ENCODE data around the gene ACOXL.

ACOXL gene

DNA sequence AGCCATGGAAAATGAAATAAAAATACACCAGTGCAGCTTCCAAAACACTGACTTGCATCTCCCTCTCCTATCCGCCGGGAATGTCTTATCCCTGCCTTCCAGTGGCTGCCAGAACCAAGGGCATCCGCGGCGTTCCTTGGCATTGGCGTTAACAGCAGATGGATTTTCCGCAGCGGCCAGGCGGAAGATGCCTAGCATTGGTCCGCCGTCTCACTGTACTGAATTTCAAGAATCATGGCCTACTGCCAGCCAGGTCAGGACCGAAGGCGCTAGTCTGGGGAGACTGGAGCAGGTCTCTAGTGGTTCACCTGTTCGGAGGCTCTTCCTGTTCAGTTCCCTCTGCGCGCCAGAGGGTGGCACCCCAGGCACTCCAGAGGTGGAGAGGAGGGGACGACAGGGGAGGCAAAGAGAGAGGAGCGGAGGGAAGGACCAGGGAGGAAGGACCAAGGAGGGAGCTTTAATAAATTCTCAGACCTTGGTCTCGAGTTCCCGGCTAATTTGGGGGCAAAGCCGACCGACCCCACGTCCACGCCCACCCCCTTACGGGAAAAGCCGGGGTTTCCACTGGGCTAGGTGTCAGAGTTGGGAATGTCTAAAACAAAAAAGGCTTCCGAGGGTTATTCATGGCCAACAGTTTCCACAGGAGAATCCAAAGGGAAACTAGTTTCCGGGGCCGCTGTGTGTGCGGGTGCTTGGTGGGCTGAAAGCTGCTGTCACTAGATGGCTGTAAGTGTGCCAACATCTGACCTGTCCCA, 384.6 kb downstream of the ACOXL start:
- peak; percentile 47 for DNase-seq (ENCODE audit: low read depth)

DNA sequence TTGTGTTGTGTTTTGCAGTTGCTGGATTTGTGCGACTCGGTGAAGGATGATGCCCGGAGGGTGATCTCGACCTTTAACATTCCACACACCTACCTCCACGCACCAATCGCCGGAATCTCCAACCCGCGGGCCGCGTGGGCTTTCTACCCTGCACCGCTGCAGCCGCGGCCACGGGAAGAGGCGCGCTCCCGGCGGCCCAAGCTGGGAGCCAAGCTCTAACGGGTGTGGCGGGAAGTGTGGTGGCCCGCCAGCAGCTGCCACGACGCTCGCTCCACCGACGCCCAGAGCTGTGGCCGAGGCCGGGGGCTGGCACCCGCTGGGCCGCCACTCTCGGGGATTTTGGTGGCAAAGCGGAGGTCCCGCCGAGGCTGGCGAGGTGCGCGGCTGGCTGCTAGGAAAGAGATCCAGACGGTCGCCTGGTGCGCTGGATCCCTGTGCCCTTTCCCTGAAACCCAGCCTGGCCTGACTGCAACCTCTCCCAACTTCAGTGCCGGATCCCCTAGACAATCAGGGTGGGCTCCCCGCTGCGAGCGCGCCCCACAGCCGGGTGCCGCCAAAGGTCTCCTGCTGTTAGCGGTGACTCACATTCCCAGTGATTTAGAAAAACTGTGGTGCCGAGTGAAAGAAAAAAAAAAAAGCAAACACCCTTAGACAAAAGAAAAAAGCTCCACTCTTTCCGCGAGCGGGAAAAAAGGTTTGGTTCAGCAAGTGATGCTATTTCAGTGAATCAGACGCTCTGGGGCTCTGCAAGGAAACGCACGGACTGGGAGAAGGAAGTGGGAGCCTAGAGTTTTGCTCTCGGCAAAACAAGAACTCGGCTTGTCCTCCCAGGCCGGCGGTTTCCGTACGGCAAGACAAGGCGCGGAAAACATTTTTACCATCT, 385.5 kb downstream of the ACOXL start:
- no peak for DNase-seq (ENCODE audit: low read depth)

DNA sequence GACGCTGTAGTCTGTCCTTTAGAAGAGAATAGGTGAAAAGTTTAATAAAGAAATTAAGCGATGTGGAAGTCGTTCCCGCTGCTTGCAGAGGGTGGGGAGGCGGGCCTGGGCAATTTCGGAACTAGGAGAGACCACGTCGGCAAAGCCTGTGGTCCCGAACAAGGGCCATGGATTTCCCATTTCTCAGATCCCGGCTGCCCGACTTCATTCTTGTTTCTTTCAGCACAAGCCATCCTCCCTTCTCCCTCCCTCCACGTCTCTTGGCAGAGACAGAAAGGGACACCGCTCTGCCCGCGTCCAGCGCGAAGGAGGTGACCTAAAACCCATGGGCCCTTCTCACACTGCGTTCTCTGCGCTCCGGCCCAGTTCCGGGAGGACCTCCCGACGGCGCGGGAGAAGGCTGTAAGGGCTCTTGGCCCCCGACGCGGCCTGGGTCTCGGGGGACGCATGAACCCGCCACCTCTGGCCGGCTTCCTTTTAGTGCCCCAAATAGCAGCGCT, 386.2 kb downstream of the ACOXL start:
- no peak for DNase-seq (ENCODE audit: low read depth)

DNA sequence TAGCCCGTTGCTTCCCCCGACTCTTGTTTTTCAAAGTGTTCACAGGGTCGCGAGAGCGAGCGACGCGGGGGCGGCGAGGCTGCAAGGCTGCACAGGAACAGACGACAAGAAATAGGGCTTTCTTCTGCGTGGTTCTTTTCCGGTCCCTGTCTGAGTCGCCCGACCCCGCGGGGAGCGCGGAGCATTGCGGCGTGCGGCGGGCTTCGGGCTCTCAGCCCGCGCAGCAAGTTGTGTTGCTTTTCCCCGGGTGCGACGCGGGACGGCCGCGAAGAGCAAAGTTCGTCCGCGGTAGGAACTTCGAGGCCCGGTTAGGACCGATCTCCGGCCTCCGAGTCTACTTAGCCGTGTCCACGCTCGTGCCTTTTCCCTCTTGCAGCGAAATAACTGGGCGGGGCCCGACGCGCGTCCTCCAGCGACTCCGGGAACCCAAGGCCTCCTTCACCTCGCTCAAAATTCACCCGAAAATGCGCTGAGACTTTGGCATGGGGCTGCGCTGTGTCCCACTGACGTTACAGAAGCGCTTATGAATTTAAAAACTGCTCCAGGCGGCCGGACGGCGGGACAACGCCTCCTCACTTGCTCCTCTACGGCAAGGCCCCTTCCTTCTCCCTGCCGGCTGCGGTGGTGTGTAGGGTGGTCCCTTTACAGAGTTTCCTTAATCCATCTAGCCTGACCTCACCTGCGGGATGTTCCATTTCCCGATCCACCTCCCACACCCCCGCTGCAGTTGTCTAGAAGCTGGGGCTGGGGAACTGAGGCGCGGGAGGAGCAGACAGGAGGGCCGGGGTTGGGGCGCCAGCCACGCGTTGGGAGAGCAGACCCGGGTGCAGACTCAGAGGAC, 386.8 kb downstream of the ACOXL start:
- no peak for DNase-seq (ENCODE audit: low read depth)

DNA sequence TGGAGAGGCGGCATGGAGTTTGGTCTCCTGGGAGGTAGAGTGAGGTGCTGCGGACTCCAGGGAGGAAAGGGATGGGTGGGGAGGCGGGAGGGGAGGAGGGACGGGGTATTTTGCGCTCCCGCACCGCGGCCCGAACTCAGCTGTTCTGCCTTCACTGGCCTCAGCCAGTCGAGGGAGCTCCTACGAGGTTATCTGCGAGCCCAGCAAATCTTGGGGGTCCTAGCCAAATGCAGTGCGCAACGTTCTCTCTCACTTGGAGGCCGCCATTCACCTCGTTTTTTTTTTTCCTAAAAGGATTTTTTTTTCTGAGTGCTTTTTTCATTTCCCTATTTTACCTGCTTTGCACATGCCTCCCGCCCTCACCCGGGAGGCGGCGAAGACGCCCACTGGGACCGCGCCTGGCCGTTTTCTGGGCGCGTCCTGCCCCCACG, 387.5 kb downstream of the ACOXL start:
- DNase-seq (ENCODE audit: low read depth) = no peak

DNA sequence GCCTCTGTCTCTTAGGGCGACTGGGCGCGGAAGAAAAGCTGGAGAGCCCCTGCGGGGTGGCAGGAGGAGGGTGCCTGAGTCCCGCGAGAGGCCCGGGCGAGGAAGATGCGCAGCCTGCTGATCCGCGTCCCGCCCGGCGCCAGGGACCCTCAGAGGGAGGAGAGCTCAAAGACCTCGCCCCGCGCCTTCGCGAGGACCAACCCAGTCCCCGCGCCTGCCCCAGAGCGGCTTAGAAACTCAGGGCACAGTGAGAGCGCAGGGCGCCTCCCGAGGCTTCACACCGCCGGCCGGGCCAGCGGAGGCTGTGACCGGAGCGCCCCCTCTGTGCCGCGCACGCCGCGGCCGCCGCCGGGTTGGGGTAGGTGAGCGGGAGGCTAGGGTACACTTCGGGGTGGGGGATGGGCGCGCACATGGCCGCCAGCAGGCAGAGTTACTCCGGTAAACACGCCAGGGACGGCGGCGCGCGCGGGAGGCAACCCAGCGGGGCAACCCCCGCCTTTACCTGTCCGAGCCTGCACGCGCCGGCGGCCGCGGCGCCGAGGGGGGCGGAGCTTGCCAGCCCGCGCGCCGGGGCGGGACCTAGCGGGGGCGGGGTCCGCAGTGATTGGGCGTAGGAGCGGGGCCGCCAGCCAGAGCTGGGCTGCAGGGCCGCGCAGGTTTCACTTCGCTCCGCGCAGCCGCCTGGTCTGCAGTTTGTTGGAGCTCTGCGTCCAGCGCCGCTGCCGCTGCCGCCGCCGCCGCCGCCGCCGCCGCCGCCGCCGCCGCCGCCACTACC, 388.1 kb downstream of the ACOXL start, which contains the start of gene BCL2L11:
TSS of gene BCL2L11 (plus strand) at position 662 of the 775 bp plus-strand sequence. CDS start 2,832 bp downstream, outside the sequence.
- DNase-seq (ENCODE audit: low read depth) = peak; percentile 85

DNA sequence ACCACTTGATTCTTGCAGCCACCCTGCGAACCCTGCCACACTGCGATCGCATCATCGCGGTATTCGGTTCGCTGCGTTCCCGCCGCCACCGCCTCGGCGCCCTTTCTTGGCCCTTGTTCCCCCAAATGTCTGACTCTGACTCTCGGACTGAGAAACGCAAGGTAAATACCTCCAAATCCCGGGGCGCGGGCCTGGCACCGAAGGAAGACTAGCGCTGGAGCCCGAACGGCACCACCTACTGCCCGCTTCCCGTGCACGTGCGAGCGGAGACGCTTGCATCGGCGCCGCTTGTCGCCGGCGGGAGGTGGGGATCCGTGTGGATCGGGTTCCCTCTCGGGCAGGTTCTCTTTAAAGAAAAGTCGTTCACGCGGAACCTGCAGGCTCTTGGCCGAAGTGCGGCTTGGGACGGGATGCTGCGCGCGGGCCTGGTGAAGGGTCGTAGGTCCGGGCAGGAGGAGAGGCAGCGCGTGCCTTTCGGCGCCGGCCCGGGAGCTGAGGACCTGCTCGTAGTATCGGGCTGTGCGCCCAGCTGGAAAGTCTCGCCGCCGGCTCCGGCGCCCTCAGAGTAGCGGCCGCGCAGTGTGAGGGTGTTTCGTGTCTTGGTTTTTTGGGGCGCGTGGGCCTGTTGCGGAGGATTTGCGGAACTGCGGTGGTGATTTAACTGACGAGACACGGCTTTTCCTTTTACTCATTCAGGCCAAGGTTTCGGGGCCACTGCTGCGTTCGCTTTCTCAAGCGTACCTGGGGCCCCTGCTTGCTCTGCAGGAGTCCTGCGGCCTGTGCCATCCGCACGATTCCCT, 388.9 kb downstream of the ACOXL start:
- no peak for DNase-seq (ENCODE audit: low read depth)

DNA sequence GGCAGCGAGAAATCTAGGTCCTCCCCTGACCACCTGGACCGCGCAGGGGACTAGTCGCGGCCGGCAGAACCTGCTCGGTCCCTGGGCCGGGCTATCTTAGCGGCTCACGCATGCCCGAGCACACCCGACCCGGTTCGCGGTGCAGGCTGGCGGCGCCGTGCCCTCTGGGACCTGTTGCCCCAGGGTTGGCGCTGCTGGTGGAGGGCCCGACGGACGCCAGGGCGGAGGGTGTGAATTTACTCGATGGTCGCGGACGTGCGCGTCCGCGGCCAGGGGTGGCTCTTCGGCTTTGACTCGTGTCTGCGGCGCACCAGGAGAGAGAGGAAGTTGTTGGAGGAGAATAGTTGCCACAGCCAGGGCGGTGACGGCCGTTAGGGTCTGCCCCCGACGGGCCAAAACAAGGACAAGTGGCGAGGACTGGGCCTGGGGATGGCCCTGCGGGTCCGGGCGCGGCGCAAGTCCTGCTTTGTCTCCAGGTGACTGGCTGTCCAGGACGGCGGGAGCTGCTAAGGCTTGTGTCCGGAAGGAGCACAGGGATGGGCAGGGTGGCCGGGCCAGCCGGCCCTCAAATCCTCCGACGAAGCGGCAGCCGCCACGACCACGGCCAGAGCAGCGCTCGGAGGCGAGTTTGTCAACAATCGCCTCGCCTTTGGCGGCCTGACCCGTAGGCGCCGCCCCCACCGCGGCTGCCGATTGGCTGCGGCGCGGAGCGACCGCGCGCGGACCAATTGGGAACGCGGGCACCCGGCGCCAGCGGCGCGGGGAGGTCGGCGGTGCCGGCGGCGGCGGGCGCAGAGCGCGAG, 389.7 kb downstream of the ACOXL start:
- DNase-seq (ENCODE audit: low read depth) = peak; percentile 70

DNA sequence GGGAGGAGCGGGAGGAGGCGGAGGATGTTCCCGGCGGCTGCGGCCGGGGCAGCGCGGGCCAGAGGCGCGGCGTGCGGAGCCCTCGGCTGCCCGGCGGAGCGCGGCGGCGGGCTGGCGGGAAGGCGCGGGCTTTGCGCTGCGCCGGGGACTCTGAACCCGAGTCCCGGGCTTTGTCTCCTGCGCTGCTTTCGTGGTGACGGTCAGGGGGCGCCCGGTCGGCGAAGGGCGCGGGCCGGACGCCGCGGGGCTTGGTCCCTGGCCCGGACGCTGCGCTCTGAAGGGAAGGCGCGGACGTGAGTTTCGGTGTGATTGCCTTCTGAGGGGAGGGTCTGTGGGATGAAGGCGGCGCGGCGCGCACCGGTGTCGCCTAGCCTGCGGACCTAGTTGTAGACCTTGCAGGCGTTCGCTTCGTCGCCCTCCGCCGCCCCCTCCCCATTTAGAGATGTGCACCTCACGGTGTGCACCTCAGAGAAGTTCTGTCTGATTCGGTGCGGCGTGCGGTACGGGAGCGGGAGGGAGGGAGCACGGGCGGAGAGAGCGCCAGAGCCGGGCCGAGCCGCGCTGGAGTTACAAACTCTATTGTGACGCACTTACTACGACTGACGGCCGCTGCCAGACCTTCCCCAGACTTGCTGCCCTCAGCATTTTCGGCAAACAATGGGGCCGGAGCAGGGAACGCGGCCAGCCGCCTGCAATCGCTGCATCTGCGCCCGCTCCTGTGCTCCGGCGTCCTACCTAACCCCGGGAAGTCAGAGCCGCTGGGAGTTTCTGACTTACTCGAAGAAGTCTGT, 390.5 kb downstream of the ACOXL start:
- DNase-seq (ENCODE audit: low read depth) = no peak

DNA sequence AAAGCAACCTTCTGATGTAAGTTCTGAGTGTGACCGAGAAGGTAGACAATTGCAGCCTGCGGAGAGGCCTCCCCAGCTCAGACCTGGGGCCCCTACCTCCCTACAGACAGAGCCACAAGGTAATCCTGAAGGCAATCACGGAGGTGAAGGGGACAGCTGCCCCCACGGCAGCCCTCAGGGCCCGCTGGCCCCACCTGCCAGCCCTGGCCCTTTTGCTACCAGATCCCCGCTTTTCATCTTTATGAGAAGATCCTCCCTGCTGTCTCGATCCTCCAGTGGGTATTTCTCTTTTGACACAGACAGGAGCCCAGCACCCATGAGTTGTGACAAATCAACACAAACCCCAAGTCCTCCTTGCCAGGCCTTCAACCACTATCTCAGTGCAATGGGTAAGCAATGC, 391.4 kb downstream of the ACOXL start:
- no peak for DNase-seq (ENCODE audit: low read depth)

DNA sequence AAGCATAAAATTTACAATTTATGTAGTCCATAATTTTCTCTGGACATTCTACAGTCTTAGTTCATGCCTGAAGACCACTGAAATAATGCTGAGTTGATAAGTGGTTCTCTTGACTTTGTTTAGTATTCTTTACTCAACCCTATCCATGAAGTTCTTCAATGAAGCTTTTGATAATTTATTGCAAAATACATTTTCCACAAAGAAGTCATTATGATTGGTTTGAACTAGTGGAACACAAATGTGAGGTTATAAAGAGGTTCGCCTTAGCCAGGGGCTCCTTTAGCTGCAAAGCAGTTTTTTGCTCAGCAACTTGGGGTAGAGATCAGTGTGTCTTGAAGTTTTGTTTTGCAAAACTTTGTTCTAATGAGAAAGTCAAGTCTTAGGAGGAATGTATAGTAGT, 394.2 kb downstream of the ACOXL start:
- no peak for DNase-seq (ENCODE audit: low read depth)

DNA sequence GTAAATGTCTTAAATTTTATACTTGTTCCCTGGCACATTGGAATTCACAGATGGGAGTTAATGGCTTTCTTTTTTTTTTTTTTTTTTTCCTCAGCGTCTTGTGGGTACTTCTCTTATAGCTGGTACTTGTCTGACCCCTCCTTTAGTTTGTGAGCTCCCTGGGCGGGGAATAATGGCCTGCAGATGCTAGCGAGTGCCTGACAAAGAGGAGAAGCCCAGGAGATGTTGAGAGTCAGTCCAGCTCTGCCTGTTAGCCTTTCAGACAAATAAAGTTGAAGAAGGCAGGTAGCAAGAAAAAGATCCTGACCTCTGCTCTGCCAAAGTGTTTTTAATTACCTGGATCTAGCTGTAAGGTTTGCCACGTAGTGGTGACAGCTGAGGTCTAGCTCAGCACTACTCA, 395.0 kb downstream of the ACOXL start:
- DNase-seq (ENCODE audit: low read depth) = no peak

DNA sequence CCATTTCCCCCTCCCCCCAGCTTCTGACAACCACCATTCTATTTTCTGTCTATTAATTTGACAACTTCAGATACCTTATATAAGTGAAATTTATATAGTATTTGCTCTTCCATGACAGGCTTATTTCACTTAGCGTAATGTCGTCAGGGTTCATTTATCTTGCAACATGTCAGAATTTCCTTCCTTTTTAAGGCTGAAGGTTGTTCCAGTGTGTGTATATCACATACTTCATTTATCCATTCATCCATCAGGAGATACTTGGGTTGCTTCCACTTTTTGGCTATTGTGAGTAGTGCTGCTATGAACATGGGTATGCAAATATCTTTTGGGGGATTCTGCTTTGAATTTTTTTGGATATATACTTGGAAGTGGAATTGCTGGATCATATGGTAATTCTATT, 395.7 kb downstream of the ACOXL start:
- no peak for DNase-seq (ENCODE audit: low read depth)

DNA sequence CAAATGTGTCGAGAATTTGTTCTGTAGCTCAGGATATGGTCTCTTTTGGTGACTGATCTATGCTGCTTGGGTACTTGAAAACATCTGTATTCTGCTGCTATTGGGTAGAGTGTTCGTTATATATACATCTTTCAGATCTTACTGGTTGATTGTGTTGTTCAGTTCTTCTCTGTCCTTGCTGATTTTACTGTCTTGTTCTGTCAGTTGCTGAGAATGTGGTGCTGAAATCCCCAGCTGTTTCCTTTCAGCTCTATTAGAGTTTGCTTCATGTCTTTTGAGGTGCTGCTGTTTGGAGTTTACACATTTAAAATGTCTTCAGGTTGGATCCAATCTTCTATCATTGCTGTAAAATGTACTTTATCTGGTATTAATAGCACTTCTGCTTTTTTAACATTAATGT, 401.2 kb downstream of the ACOXL start:
- no peak for DNase-seq (ENCODE audit: low read depth)

DNA sequence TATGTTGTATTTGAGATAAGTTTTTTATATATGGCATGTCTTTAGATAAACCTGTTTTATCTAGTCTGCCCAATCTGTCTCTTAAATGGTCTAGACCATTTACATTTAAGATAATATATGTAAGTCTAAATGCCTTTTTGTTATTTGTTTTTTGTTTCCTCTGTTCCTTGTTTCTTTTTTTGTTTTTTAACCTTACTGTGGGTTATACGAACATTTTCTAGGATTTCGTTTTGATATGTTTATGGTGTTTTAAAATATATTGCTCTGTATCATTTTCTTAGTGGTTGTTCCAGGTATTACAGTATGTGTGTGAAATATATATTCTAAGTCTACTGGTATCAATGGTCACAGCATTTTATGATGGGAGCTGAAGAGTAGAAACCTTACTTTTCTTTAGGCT, 401.7 kb downstream of the ACOXL start:
- DNase-seq (ENCODE audit: low read depth) = no peak

DNA sequence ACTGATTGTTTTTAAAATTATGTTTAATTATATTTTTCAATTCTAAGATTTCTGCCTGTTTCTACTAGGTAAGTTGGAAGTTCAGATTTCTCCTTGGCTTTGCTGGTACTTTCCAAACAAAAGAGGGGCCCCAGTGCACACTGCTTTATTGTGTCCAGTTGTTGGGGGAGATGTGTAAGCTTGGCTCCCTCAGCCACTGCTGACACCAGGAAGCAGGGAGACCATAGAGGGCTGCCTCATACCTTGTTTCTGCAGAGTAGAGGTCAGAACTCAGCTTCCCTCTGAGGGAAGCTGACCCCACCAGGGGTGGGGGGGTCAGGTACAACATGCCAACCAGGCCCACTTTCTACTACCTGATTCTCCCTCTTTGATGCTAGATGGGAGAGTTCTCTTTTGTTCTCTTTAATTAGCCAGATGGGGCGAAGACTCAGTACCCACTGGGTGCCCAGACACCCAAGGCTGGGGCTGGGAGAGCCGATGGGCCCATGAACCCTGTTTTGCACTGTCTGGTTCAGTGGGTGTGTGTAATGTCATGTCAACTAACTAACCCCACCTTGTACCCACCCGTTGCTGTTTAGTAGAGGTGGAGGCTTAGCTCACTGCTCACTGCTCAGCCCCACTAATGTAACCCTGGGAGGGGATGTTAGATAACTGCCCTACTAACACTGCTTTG, 403.0 kb downstream of the ACOXL start:
- DNase-seq (ENCODE audit: low read depth) = no peak

DNA sequence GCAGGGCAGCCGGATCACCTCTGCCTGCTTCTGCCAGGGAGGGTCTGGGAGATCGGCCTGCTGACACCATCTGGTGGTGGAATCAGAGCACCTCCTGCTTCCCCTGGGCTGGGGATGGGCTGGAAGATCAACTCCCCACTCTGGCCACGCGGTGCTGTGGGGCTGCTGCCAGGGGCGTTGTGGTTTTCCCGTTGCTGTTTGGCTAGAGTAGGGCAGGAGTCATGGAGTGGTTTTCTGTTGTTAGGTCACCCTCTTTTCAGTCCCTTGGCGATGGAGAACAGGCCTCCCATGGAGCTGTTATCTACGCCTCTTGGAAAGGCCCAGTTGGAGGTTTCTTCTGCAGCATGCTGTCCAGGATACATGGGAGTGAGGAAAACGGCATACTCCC, 403.5 kb downstream of the ACOXL start:
- no peak for DNase-seq (ENCODE audit: low read depth)

DNA sequence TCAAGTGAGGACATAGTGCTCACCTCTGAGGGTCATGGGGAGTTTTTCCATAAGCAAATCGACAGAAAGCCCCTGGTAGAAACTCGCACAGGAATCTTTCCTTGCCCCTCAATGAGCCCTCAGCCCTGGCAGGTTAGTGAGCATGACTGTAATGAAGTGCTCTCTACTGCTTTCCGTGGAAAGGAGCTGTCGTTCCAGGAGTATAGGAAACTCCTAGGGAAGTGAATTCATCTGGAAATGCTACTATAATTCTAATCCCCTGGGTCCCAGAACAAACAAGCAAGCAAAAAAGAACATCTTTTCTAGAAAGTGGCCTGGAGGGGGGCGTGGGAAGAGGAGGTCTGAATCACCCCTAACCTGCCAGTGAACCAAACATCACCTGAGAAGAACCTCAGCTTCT, 406.5 kb downstream of the ACOXL start:
- DNase-seq (ENCODE audit: low read depth) = no peak

Measured in activated T-helper 1 cell treated with Interleukin-2 at 50 U/mL for 16 hours (primary cell).